GM19324 (cell line): Measurements from ENCODE around the gene ADD3.
"Not testable (repeated sequence)": the region's sequence is repeated elsewhere in the genome, so short reads cannot be mapped to it uniquely, and the experiment has no call there.

Experiments used
- ATAC-seq: cut with Tn5 transposase; IDR thresholded peaks from one replicate; pipeline ENCODE4 v1.9.1; 2021; ENCODE audit warnings: mild to moderate bottlenecking, moderate library complexity; ENCODE audit not compliant: unreplicated experiment, low FRiP score

Gene ADD3

DNA sequence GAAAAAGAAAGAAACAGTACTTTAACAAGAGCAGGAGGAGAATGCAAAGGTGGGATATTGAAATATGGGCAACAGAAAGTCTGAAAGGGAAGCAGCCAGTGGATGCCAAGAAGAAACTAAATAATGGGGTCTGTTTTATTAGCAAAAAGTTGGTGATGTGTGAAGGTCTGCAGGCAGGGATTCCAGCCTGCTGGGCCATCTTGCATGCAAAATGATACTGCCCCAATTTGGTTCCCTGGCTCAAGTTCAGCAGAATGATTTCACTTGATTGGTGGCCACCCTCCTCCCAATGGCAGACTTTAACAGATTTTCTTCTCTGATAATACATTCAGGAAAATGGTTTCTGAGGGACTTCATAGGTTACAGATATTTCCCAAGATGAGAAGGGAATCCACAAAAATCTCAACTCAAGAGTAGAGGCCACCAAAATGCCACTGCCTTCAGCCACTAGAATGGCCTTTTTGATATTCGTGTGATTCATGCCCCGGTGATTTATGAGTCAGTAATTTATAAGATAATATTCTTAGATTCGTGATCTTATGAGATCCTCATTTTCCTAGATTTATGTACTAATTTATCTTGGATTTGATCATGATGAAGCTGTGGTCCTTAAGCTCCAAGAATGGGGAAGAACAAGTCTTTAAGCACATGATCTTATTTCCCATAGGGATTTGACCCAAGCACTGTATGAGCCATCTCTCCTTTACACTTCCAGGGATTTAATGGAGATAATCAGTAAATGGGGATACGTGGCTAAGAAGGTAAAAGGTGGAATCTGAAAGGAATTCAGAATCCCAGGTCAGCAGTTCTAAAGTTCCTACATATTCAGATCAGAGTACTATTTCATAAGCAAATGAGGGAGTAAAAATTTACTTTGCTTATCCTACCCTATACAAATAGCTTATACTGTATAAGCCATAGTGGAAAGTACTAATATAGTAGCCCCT is 32.3 kb upstream of the ADD3 start:
- no peak for ATAC-seq

DNA sequence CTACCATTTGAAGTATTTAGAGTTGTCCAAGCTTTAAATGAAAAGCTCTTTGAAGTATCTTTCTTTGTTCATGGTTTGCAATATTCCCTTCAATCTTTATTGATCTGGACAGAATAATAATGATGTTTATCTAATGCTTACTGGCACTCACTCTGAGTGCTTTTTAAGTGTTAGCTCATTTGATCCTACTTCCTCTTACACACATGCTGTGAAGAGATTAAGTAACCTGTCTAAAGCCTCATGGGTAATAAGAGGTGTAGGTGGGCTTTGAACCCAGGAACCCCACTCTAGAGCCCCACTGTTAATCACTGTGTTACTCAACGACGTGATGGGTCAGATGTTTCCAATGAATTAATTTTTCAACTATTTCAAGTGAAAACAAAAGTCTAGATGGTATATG is 31.1 kb upstream of the ADD3 start:
- ATAC-seq, result no peak

DNA sequence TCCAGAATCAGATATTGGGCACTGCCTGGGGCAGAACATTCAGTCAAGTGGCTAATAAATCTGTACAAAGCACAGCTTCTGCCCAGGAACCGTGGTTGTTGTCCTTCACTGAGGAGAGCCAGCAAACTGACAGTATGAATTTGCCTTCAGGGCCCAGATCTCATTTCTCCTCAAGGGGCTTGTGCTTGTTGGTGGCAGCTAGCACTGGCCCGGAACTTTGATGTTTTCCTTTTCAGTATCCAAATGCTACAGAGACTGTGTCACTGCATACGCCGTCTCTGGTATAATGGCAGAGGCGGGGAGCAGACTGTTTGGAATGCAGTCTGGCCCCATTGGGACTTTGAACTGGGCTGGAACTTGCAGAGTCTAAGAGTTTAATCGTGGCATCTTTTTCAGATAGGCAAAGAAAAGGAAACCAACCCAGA is 30.4 kb upstream of the ADD3 start:
- ATAC-seq, result no peak

DNA sequence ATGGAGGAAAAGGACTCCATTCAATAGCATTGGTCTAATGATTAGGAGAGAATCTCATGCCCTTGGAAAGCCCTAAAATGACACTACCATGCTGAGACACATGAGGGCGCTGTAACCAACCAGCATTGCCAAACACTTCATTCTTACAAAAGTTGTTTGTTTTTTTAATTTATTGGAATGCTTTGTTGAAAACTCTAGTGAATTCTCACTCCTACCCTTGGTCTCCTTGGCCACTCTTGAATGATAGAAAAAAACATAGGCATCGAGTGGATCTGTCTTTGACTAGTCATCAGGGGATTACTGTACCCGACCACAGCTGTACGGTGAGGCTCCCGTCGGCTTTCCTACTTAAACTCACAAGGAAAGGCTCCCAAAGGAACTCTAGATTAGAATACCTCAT is 29.3 kb upstream of the ADD3 start:
- no peak for ATAC-seq

DNA sequence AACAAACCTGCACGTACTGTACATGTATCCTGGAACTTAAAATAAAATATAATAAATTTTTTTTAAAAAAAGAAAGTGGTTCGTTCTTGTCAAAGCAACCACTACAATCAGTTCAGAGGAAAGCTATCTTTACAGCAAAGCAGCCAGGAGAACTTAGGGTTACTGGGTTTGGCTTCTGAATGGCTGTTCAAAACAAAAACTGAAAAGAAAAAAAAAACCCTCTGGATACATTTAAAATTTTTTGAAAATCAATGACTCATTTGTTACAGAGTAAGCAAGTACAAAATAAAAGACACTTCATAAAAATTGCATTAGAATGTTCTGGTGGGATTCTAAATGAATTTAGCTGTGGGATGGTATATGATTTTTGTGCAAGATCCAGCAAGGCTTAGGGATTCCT is 28.6 kb upstream of the ADD3 start:
- ATAC-seq, result no peak

DNA sequence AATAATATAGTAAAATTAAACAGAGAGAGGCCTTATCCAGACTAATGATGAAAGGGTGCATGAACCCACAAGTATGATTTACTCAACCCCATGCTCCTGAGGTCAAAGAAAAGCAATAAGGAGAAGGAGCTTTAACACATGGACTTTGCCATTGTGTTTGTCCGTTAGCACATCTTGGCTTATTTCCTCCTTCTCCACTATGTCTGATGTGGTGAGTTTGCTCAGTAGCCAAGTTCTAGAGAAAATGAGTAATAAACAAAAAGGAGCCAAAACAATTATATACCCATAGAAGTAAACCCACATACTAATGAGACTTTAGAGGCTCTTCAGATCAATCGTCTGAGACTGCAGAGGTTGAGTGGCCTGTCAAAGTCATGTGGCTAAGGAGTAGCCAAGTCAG is 26.1 kb upstream of the ADD3 start:
- ATAC-seq, result no peak

DNA sequence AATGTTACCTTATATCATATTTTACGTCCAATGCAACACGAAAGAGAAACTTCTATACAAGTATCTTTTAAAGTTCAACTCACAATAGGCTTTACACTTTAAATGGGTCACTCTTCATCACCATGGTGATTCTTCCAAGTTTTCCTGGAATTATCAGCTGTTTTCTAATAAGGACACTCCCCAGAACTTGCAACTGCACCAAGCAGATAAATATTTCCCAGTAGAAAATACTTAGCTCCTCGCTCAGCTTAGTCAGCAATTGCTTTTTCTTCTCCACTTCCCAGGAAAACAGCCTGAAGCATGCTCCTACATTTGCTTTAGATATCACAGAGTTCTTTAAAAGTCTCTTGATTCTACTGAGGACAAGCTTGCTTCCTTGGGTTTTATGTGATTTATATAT is 25.7 kb upstream of the ADD3 start:
- ATAC-seq, result no peak

DNA sequence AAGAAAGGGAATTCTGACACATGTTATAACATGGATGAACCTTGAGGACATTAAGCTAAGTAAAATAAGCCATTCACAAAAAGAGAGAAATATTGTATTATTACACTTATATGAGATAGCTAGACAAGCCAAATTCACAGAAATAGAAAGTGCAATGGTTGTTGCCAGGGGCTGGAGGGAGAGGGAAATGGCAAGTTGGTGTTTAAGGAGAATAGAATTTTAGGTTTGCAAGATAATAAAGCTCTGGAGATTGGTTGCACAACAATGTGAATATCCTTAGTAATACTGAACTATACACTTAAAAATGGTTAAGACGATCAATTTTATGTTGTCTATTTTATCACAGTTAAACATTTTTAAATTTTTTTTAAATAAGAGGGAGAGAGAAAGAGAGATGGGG is 25.0 kb upstream of the ADD3 start:
- ATAC-seq, result no peak

DNA sequence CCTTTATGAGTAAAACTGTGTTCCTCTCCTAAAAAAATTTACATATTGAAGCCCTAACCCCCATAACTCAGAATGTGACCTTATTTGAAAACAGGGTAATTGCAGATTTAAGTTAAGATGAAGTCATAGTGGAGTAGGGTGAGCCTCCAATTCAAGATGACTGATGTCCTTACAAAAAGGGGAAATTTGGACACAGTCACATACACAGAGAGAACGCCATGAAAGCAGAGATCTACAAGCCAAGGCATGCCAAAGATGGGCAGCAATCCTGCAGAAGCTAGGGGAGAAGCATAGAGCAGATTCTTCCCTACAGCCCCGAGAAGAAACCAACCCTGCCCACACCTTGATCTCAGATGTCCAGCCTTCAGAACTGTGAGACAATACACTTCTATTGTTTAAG is 23.8 kb upstream of the ADD3 start:
- no peak for ATAC-seq

DNA sequence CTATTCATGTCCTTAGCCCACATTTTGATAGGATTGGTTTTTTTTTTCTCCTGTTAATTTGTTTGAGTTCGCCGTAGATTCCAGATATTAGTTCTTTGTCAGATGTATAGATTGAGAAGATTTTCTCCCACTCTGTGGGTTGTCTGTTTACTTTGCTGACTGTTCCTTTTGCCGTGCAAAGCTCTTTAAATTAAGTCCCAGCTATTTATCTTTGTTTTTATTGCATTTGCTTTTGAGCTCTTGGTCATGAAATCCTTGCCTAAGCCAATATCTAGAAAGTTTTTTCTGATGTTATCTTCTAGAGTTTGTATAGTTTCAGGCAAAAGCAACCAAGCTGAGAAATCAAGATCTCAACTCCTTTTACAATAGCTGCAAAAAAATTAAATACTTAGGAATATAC is 22.0 kb upstream of the ADD3 start:
- not testable (repeated sequence) for ATAC-seq

DNA sequence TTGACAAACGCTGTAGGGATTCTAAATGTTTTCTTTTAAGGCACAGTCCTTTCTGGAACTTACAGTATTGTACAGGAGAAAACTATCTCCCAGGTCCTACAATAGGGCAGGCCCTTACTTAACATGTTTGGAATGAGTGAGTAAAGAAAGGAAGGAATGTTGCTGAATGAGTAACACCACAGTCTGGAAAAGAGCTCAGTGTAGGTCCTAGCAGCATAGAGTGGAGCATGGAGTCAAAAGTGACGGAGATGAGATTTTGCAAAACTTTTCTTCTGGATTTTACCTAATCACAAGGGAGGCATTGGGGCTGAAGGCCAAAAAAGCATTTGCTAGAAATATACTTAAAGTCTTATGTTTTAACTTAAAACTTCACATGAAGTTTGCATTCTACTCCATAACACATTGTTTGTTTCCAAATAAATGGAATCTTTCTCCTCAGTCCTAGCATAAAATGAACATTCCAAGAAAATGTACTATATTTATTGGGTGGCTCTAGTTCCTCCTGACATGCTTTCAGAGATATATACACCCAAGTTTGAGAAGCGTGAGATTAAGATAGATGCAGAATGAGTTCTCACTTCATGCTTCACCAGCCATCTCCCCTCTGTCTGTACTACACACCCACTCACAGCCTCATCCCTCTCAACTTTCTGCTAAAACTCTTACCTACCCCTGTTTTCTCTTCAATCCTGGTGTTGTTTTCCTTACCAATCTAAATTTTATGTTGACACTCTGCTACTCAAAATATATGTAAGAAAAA is 20.2 kb upstream of the ADD3 start:
- ATAC-seq, result no peak

DNA sequence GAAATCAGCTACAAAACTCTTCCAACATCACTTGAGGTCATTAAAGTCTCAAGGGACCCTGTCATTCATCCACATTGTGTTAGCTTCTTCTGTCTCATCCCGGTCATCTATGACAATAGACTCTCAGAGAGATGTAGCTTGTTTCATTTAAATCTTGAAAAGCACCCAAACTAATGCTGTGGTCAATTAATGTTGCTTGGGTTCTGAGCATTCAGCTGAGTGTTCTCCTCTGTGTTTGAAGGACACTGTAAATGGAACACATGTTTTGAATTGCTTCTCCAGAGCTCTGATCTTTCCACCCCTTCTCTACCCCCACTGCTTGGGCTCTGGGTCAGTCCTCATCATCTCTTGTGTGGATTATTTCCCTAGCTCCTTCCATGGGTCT is 19.6 kb upstream of the ADD3 start:
- ATAC-seq, result no peak

DNA sequence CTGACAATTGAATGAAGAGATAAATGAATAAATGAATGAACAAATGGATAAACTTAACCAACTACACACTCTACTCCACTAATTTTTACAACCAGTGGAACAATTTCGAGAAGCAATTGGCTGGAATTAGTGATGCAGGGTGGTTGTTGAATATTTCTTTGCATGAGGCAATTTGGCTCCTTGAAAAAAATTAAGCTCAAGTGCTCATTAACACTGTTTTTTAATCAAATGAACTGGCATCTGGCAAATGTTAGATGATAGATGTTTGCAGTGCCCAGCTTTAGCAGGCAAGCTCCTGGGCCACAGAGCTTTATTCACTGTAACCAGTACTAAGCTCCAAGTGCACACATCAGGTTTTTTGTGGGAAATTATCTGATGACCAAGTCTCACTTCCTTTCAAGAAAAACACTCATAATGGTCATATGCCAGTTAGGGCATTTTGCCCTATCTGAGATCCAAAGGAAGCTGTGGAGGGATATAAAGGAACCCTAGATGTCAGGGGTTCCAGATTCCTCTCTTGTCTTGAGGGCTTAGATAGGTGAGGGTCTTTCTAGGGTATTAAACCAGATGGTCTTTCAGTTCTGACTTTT is 16.4 kb upstream of the ADD3 start:
- no peak for ATAC-seq

DNA sequence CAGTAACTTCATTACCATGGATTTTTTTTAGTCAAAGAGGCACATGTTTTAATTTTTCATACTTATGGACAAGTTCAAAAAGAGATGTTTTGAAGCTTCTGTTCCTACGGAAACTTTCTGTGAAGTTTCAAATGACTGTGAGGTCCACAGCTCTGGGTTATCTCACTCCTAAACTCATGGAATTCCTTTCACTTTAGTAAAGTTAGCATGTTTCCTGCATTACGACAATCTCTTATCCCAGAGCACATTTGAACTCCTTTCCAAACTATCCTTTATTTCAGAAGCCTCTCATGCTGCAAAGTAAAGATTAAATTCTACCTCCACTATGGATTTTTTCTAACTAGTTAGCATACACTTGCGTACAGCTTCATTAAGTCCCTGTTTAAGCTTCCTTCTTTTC is 15.3 kb upstream of the ADD3 start:
- no peak for ATAC-seq

DNA sequence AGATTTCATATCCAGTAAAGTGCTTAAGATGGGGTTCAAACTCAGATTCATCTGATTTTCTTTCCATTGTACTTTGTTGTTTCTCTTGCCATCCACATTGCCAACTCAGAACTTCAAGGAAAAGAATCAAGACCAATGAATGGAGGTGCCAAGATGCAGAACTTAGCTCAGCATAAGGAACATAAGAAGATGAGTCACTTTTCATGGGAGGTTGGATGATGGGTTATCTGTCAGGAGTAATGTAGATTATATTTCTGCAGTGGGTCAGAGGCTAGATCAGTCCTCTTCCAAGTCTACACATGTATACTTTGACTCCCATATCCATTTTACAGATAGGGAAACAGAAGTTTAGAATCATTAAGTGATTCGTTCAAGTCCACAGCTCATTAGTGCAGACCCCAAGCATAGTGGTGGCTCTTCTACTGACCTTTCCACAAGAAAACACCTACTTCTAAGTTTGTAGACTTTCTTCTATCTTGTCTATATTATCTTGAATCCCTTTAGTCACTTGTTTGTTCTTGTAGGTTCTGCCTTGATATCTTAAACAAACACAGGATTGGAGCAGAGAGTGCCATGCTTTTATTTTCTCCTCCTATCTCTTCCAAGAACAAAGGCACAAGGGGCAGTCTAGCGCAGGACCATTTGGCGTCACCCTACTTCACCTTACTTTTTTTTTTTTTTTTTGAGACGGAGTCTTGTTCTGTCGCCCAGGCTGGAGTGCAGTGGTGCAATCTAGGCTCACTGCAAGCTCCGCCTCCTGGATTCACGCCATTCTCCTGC is 14.0 kb upstream of the ADD3 start:
- ATAC-seq, result no peak

DNA sequence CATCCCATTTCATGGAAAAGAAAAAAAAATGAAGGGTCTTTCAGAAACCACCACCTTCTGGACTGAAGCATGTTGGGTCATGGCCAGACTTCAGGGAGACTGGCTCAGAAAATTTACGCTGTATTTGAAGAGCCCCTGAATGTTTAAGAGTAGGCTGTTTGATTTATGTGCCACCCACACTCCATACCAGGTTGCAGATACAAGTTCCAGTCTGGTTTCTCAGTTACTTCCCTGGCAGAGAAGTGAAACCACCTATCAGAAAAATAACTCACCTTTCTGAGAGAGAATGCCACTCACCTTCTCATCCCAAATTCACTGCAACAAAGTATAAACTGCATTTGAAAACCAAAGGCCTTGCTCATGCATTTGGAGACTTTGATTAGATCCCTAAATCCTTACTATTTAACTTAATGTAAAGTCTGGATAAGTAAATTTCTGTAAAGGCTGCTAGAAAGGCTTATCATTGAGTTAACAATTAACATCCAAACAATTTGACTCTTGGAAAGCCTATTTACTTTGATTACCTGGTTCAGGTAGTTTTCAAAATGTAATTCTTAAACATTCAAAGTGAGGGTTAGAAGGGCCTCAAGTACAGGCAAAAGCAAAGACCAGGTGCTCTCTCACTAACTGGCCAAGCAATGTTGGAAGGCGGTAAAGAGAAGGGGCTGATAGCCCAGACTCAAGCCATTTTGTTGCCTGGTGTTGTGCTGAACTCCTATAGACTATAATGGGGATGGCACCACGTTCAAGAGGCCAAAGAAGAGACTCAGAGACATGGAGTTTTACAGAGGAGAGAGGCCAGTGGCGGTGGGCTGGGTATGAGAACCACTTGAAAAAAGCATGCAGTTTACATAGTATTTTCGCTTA is 12.8 kb upstream of the ADD3 start:
- ATAC-seq, result no peak

DNA sequence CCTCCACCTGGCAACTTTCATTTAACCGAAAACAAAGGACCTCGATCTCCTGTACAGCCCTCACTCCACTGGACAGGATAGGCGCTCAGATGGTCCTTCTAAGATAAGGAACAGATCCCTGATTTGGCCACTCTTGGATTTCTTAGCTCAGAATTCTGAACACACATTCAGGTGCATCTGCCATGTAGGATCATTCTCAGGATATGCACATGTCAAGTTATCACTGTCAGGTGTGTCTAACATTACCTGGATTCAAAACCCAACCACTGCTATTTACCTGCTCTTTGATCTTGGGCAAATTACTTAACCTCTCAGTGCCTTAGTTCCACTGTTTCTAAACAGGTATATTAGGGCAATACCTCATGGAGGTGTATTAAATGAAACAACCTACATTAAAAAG is 12.2 kb upstream of the ADD3 start:
- no peak for ATAC-seq

DNA sequence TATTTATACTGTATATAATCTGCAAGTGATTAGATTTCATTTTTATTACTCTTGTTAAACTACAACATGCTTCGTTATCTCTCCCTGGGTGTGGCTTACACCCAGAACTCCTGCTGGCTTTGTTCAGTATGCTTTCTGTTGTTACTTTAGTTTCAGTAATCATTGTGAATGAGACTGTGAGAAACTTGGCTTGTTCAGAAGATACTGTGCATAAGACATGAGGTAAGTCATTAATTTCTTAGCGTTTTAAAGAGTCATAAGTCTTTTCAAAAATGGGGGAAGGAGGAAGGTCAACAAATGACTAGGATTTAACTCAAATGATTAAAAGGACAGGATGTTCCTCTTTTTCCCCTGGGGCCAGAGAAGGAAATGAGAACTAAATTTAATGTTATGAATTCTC is 11.6 kb upstream of the ADD3 start:
- ATAC-seq, result no peak

DNA sequence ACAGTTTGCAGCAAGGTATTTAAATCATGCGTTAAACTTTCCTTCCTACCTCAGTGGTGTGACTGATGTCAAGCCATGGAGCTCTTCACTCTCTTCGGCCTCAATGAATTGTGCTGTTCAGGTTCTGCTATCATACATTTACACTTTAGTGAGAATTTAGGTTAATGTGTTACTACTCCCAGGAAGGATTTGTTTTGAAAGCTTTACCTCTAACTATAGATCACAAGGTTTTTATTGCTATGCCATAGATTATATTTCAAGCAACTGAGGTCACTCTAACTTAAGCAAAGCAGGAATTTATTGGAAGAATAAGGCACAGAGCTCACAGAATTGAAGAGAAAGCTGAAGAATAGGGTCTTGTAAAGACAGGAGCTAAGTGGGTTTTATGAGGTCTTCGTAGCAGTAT is 11.0 kb upstream of the ADD3 start:
- no peak for ATAC-seq

DNA sequence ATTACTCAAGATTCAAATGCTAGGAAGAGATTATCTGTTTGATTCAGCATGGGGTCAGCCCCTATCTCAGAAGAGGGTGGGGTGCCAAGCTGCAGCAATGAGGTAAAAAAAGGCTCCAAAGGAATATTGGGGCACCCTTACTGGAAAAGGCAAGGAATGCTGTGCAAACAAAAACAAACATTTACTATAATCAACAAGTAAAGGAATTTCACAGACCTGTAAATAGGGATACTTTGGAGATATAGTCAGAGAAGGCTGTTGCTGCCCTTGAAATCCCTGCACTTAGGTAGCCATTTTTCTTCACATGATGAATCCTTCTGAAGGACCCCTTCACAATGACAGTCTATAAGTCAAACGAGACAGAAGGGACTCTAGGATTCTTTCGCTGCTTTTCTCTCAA is 10.6 kb upstream of the ADD3 start:
- ATAC-seq, result no peak
